Body of pancreas (tissue), 4 donors: ENCODE measurements around the gene ZBTB24.

Source experiments
- POLR2A ChIP-seq, 3 donors: fragments of 450-650 bp; IDR thresholded peaks; one replicate each; pipeline ENCODE4 v1.6.1; 2016; ENCODE audit warnings: antibody characterized with exemption in 3 of 3, mild to moderate bottlenecking in 2 of 3
- TF ChIP-seq, protein P1 (sequence below), 7 experiments: fragments of 450-650 bp in 4 of 7; fragments of 200-600 bp in 3 of 7; sonication (generic) in 3 of 7; IDR thresholded peaks; one replicate each; pipeline ENCODE4 v1.5.1; 2016 to 2019; ENCODE audit warnings: antibody characterized with exemption in 7 of 7

DNA sequence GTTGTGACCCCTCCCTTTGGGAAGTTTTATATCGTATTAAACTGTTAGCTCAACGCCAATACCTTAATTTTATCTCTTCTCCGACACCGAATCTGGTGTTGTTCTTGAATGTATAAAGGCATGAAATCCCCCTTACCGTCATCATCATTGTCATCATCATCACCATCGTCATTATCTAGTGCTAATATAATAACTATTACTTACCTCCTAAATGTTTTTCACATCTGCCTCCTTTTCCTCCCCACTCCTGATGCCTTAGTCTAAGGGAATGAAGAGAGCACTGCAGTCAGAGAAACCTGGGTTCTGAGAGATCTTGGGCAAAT, 677 bp upstream of the ZBTB24 start:
- TF ChIP-seq, protein P1, sequence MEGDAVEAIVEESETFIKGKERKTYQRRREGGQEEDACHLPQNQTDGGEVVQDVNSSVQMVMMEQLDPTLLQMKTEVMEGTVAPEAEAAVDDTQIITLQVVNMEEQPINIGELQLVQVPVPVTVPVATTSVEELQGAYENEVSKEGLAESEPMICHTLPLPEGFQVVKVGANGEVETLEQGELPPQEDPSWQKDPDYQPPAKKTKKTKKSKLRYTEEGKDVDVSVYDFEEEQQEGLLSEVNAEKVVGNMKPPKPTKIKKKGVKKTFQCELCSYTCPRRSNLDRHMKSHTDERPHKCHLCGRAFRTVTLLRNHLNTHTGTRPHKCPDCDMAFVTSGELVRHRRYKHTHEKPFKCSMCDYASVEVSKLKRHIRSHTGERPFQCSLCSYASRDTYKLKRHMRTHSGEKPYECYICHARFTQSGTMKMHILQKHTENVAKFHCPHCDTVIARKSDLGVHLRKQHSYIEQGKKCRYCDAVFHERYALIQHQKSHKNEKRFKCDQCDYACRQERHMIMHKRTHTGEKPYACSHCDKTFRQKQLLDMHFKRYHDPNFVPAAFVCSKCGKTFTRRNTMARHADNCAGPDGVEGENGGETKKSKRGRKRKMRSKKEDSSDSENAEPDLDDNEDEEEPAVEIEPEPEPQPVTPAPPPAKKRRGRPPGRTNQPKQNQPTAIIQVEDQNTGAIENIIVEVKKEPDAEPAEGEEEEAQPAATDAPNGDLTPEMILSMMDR (IDR thresholded peaks at IDR 0.05), result no peak
- no peak for TF ChIP-seq POLR2A (IDR thresholded peaks at IDR 0.05)
